ENCODE measurements around the gene PKP1. TPM values are rescaled to one million over a fixed set of nuclear protein-coding genes. Genes with fewer than 3 reads are reported as not detected.

Gene PKP1
- total and polyA plus RNA-seq, 2 of the 4 experiments (the other 2 are of a cell fraction) = 0.18 to 0.36 TPM

- H3K36me3 ChIP-seq (ENCODE audit: control insufficient read depth, insufficient read depth, low read length) = no peaks in the 10 kb centered on the region
These were observed 87.2 kb downstream of the PKP1 start for GRCh38 chr1:201370500-201370899.

More at GRCh38 chr1:201370500-201370899, 87.2 kb downstream of the PKP1 start:
- no peak overlapping the region for H2AK9ac ChIP-seq (replicated peaks; ENCODE audit: low read depth, low read length, poor library complexity)
- TF ChIP-seq MXI1 (IDR thresholded peaks at IDR 0.05; ENCODE audit: borderline replicate concordance, low read depth, low read length) (no peak), SMC3 (IDR thresholded peaks at IDR 0.05; ENCODE audit: low read depth, low read length) (no peak), FOS (IDR thresholded peaks at IDR 0.05; ENCODE audit: low read depth, low read length) (no peak), NFE2L2 (IDR thresholded peaks at IDR 0.05; ENCODE audit: low read depth, low read length) (no peak), CTCF (conservative IDR thresholded peaks at IDR 0.05; ENCODE audit: low read depth, low read length) (no peak), RCOR1 (IDR thresholded peaks at IDR 0.05; ENCODE audit: insufficient replicate concordance, low read length) (no peak), USF2 (IDR thresholded peaks at IDR 0.05; ENCODE audit: low read depth, low read length) (no peak), RAD21 (IDR thresholded peaks at IDR 0.05; ENCODE audit: low read length) (no peak), CHD1 (IDR thresholded peaks at IDR 0.05; ENCODE audit: low read depth, low read length) (no peak), BHLHE40 (IDR thresholded peaks at IDR 0.05; ENCODE audit: low read depth, low read length) (no peak), ELK1 (IDR thresholded peaks at IDR 0.05; ENCODE audit: borderline replicate concordance, low read depth, low read length) (no peak), POLR2A (IDR thresholded peaks at IDR 0.05; ENCODE audit: low read depth, low read length) (no peak), MAZ (IDR thresholded peaks at IDR 0.05; ENCODE audit: borderline replicate concordance, low read depth, low read length) (no peak), RFX5 (IDR thresholded peaks at IDR 0.05; ENCODE audit: low read depth, low read length) (no peak), MAFK (IDR thresholded peaks at IDR 0.05; ENCODE audit: low read depth, low read length) (no peak), CEBPB (IDR thresholded peaks at IDR 0.05; ENCODE audit: low read depth, low read length) (no peak)
- CTCF ChIA-PET = no interaction called here
- H3K9me3 ChIP-seq (ENCODE audit: control insufficient read depth, insufficient read depth, low read length) = no peaks in the 10 kb centered on the region; the same call in 1 of the 2 replicates
- H3K27ac ChIP-seq (ENCODE audit: insufficient read depth, low read length) = no peak overlapping the region
- in situ Hi-C loops (cut with MboI; ENCODE audit: low sequenced_read_pairs) = no loop called here
- H2BK5ac ChIP-seq (ENCODE audit: low read depth, low read length, poor library complexity, severe bottlenecking) = no peak overlapping the region
- H3K9me1 ChIP-seq (ENCODE audit: insufficient read depth, low read length) = no peaks in the 10 kb centered on the region; the same call in 1 of the 2 replicates
- no peak overlapping the region for H3K23ac ChIP-seq (ENCODE audit: low read depth, low read length)
- intact Hi-C loops (cut with micrococcal nuclease) = no loop called here
- POLR2A ChIA-PET (ENCODE audit: unreplicated experiment) = no interaction called here
- H3K9ac ChIP-seq (ENCODE audit: low read depth, low read length) = no peak overlapping the region
- no peak overlapping the region for H2BK15ac ChIP-seq (ENCODE audit: low read depth, low read length)
- no peak overlapping the region for H2BK120ac ChIP-seq (ENCODE audit: low read depth, low read length)
- H3K4me2 ChIP-seq (ENCODE audit: low read depth, low read length) = no peak overlapping the region
- no peak overlapping the region for H2BK20ac ChIP-seq (ENCODE audit: low read depth, low read length)
- H3K4me1 ChIP-seq (ENCODE audit: control insufficient read depth, insufficient read depth, low read length) = no peaks in the 10 kb centered on the region
- dilution Hi-C loops (cut with HindIII; ENCODE audit: low sequenced_read_pairs, unreplicated experiment) = no loop called here
- no TSS peak for BruUV-seq (replicated peaks)
- no peak overlapping the region for H2AK5ac ChIP-seq (ENCODE audit: low read depth, low read length)
- no peak overlapping the region for H3K18ac ChIP-seq (ENCODE audit: low read depth, low read length)
- no peak overlapping the region for H2AFZ ChIP-seq (replicated peaks; ENCODE audit: low read length, poor library complexity)
- no peak for ATAC-seq (ENCODE audit: low read depth)
- H4K8ac ChIP-seq (ENCODE audit: low read depth in 2 of 2, low read length in 2 of 2) = no peak overlapping the region
- no peak overlapping the region for H3K14ac ChIP-seq (replicated peaks; ENCODE audit: low read depth, low read length)
- no peaks in the 10 kb centered on the region for H3K79me1 ChIP-seq (ENCODE audit: low read depth in 1 of 2, low read length in 2 of 2)
- DNase-seq = no peak
- WGBS, 2 experiments (ENCODE audit: extremely low coverage in 2 of 2, insufficient read length in 1 of 2) = 40% methylated on average over 2 of the region's 3 CpGs; no CpG with 5 or more reads in 1 of the 2 experiments
- H4K91ac ChIP-seq (ENCODE audit: insufficient read depth, low read depth, low read length) = no peak overlapping the region
- no peak overlapping the region for H3K4me3 ChIP-seq (ENCODE audit: insufficient read depth, low read depth, low read length)
- H3K4ac ChIP-seq (ENCODE audit: low read depth, low read length) = no peak overlapping the region
- no peaks in the 10 kb centered on the region for H4K20me1 ChIP-seq (ENCODE audit: insufficient read depth, low read length)
- H3K56ac ChIP-seq (ENCODE audit: extremely low read depth, insufficient read depth, low read length) = no peak overlapping the region
- peaks cover 95% of the 10 kb centered on the region for H3K27me3 ChIP-seq (ENCODE audit: control insufficient read depth, insufficient read depth, low read length)
- H4K5ac ChIP-seq (ENCODE audit: low read depth, low read length) = no peak overlapping the region

Measured in IMR-90 (cell line).